Right lobe of liver (tissue), 6 donors: ENCODE data around the gene CORO7. TPM values are rescaled to one million over a fixed set of nuclear protein-coding genes. Genes with fewer than 3 reads are reported as not detected.

Experiments used
- ATAC-seq, 4 donors: fragments of 200-7000 bp; cut with Tn5 transposase; one replicate each; pipeline ENCODE4 v1.9.1; 2020; ENCODE audit warnings: mild to moderate bottlenecking in 4 of 4, moderate library complexity in 4 of 4
- DNase-seq, 3 donors: peaks; one replicate each; pipeline ENCODE4 v3.0.0-alpha.2; 2020
- H3K27ac ChIP-seq, 3 donors: fragments of 200-600 bp; one replicate each; pipeline ENCODE4 v1.8.0; 2022
- H3K27me3 ChIP-seq, 2 donors: fragments of 200-600 bp; one replicate each; pipeline ENCODE4 v1.8.0; 2022
- H3K36me3 ChIP-seq, 4 donors: fragments of 200-600 bp; sonication (generic) in 1 of 4; one replicate each; pipeline versions ENCODE4 v1.5.1 to v1.8.0; 2017 to 2022; ENCODE audit warnings: control low read depth in 1 of 4
- H3K4me1 ChIP-seq, 4 donors: fragments of 200-600 bp; sonication (generic) in 1 of 4; one replicate each; pipeline versions ENCODE4 v1.5.1 to v1.8.0; 2017 to 2022; ENCODE audit warnings: control low read depth in 1 of 4
- H3K4me3 ChIP-seq, 3 donors: fragments of 200-600 bp; one replicate each; pipeline ENCODE4 v1.8.0; 2022
- H3K9me3 ChIP-seq, 4 donors: fragments of 200-600 bp; sonication (generic) in 1 of 4; one replicate each; pipeline versions ENCODE4 v1.5.1 to v1.8.0; 2017 to 2022; ENCODE audit warnings: control low read depth in 1 of 4
- CTCF ChIP-seq, 4 donors: fragments of 200-600 bp in 3 of 4; fragments of 450-650 bp in 1 of 4; IDR thresholded peaks; one replicate each; pipeline versions ENCODE4 v1.5.1 to v1.8.0; 2016 to 2022; ENCODE audit warnings: antibody characterized with exemption in 4 of 4, mild to moderate bottlenecking in 2 of 4
- POLR2A ChIP-seq: fragments of 450-650 bp; IDR thresholded peaks from one replicate; pipeline ENCODE4 v1.6.1; 2017; ENCODE audit warnings: antibody characterized with exemption, mild to moderate bottlenecking
- WGBS: methylation state at CpG from one replicate; pipeline ENCODE4 v1.1.6; 2018; ENCODE audit warnings: low coverage, low lambda C conversion rate; ENCODE audit not compliant: insufficient coverage; ENCODE audit errors: missing lambda C conversion rate; 5-methylcytosine and 5-hydroxymethylcytosine counted together
- intact Hi-C, 2 donors: fragments of 100-400 bp; cut with DNase I; formaldehyde crosslinking; loops; one replicate each; pipeline versions ENCODE4 v1.11.2 to v1.14.1; 2022
- total RNA-seq, 6 experiments: library from RNA; depleted of rRNA in 2 of 6; stranded (reverse); fragments of >200 nt in 2 of 6; fragmentation: NEBNext Ultra II Directional in 3 of 6; extraction: Animal tissue kit (Norgen Biotek cat#: 25700) in 3 of 6; gene quantifications; one replicate each; pipeline versions ENCODE4 v1.1.0 to v1.2.4, GENCODE V29; 2016 to 2023
- donor health status: DM: no; HTN: yes; CAD: no.
- donor health status: DM: no; HTN: no; CAD: no.
- donor health status: DM: no; HTN: no; CAD: no.
- donor health status: DM: no; HTN: yes; CAD: no.
- donor health status: DM: no; HTN: yes; CAD: no.

Gene CORO7
- total RNA-seq, 6 experiments from 2014 or later = 7.8 to 22.9 (median 13.3) TPM

GRCh38 chr16:4403133-4403949 lies 13.1 kb downstream of the CORO7 start:
- Histone ChIP-seq H3K36me3 (peaks cover 0 to 19% (median 0%) of the 10 kb centered on the region in 4 donors), H3K9me3 (no peaks in the 10 kb centered on the region), H3K27me3 (no peaks in the 10 kb centered on the region), H3K4me3 (no peak overlapping the region), H3K4me1 (peaks cover 0 to 4% (median 0%) of the 10 kb centered on the region in 4 donors), H3K27ac (no peak overlapping the region)
- 63% methylated on average over 2 of the region's 24 CpGs for WGBS
- no peak for DNase-seq
- ATAC-seq = peak in 1 of 4 donors; percentile 6
- TF ChIP-seq POLR2A = no peak
- TF ChIP-seq CTCF (IDR thresholded peaks at IDR 0.05) = no peak
- intact Hi-C loops = loop anchor here (2.0 to 10.0 kb wide), 3 partner anchors 43 to 119 kb away; no protein-coding TSS in a partner anchor

GRCh38 chr16:4402439-4403132 lies 13.8 kb downstream of the CORO7 start:
- Histone ChIP-seq H3K4me3 (peak overlapping the region in 1 of 3 donors; percentile 27), H3K9me3 (no peaks in the 10 kb centered on the region), H3K4me1 (peaks cover 0 to 4% (median 0%) of the 10 kb centered on the region in 4 donors), H3K27me3 (no peaks in the 10 kb centered on the region), H3K27ac (no peak overlapping the region), H3K36me3 (peaks cover 0 to 12% (median 0%) of the 10 kb centered on the region in 4 donors)
- TF ChIP-seq CTCF (IDR thresholded peaks at IDR 0.05) = peak; percentile 84 to 91 (median 90)
- no peak for TF ChIP-seq POLR2A
- DNase-seq (peak; percentile 82 to 85 (median 85)), ATAC-seq (peak; percentile 92 to 95 (median 93))
- intact Hi-C loops = loop anchor here (2.0 to 10.0 kb wide), 3 partner anchors 42 to 118 kb away; no protein-coding TSS in a partner anchor
- WGBS = 10% methylated on average over 2 of the region's 29 CpGs

- Histone ChIP-seq H3K4me1 (peaks cover 0 to 4% (median 0%) of the 10 kb centered on the region in 4 donors), H3K36me3 (peaks cover 0 to 3% (median 0%) of the 10 kb centered on the region in 4 donors), H3K27ac (no peak overlapping the region), H3K4me3 (no peak overlapping the region), H3K9me3 (no peaks in the 10 kb centered on the region), H3K27me3 (no peaks in the 10 kb centered on the region)
- intact Hi-C loops = loop anchor here in 1 of 2 donors (10.0 kb wide), 1 partner anchor 117 kb away; no protein-coding TSS in a partner anchor
- TF ChIP-seq CTCF (IDR thresholded peaks at IDR 0.05) (no peak), POLR2A (no peak)
- no peak for DNase-seq
- 100% methylated on average over 2 of the region's 12 CpGs for WGBS
- no peak for ATAC-seq
Measured at GRCh38 chr16:4401510-4401909, 14.9 kb downstream of the CORO7 start.

GRCh38 chr16:4401094-4401501 lies 15.3 kb downstream of the CORO7 start:
- intact Hi-C loops = loop anchor here in 1 of 2 donors (10.0 kb wide), 1 partner anchor 116 kb away; no protein-coding TSS in a partner anchor
- Histone ChIP-seq H3K36me3 (no peaks in the 10 kb centered on the region), H3K4me3 (no peak overlapping the region), H3K27ac (no peak overlapping the region), H3K9me3 (no peaks in the 10 kb centered on the region), H3K4me1 (peaks cover 0 to 4% (median 0%) of the 10 kb centered on the region in 4 donors), H3K27me3 (no peaks in the 10 kb centered on the region)
- TF ChIP-seq POLR2A (no peak), CTCF (IDR thresholded peaks at IDR 0.05) (no peak)
- WGBS = 80% methylated on average over 6 of the region's 12 CpGs
- DNase-seq = no peak
- no peak for ATAC-seq
